ENCODE data around the gene CPLX1.

Gene CPLX1

GRCh38 chr4:786861-787300 lies 39.0 kb downstream of the CPLX1 start:
- TF ChIP-seq, protein P1, sequence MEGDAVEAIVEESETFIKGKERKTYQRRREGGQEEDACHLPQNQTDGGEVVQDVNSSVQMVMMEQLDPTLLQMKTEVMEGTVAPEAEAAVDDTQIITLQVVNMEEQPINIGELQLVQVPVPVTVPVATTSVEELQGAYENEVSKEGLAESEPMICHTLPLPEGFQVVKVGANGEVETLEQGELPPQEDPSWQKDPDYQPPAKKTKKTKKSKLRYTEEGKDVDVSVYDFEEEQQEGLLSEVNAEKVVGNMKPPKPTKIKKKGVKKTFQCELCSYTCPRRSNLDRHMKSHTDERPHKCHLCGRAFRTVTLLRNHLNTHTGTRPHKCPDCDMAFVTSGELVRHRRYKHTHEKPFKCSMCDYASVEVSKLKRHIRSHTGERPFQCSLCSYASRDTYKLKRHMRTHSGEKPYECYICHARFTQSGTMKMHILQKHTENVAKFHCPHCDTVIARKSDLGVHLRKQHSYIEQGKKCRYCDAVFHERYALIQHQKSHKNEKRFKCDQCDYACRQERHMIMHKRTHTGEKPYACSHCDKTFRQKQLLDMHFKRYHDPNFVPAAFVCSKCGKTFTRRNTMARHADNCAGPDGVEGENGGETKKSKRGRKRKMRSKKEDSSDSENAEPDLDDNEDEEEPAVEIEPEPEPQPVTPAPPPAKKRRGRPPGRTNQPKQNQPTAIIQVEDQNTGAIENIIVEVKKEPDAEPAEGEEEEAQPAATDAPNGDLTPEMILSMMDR (IDR thresholded peaks at IDR 0.05; ENCODE audit: extremely low read depth, insufficient read depth, missing control alignments) = no peak
- DNase-seq (ENCODE audit: low spot score) = no peak
- in situ Hi-C loops (cut with MboI; ENCODE audit: low pct_unique_long_range_greater_than_20kb, low sequenced_read_pairs, unreplicated experiment) = no loop called here

DNA sequence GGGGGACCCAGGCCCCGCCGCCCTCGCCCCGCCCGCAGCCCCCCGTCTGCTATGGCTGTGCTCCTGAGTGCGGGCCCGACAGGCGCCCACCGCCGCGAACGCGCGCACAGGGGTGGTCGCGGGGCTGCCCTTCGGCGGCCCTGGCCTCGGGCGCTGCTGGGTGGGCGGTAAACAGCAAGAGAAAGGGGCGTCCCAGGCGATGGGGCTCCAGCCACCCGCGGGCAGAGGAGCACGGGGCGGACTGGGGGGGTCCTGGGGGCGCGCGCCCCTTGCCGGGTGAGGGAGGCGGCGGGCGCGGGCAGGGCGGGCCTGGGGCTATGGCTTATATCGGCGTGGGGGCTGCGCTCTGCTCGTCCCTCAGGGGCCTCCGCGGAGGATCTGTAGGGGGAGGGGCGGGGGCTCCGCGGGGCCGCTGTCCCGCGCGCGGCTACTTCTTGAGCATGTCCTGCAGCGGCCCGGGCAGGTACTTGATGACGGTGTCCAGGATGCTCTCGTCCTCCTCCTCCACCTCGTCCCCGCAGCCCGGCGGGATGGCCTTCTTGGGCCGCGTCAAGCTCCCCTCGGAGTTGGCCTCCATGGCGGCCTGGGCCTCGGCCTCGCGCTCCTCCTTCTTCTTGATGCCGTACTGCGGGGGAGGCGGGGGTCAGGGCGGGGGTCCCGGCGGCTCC lies 39.7 kb downstream of the CPLX1 start:
- TF ChIP-seq, protein P1 (IDR thresholded peaks at IDR 0.05; ENCODE audit: extremely low read depth, insufficient read depth, missing control alignments) = no peak
- in situ Hi-C loops (cut with MboI; ENCODE audit: low pct_unique_long_range_greater_than_20kb, low sequenced_read_pairs, unreplicated experiment) = no loop called here
- DNase-seq (ENCODE audit: low spot score) = no peak

DNA sequence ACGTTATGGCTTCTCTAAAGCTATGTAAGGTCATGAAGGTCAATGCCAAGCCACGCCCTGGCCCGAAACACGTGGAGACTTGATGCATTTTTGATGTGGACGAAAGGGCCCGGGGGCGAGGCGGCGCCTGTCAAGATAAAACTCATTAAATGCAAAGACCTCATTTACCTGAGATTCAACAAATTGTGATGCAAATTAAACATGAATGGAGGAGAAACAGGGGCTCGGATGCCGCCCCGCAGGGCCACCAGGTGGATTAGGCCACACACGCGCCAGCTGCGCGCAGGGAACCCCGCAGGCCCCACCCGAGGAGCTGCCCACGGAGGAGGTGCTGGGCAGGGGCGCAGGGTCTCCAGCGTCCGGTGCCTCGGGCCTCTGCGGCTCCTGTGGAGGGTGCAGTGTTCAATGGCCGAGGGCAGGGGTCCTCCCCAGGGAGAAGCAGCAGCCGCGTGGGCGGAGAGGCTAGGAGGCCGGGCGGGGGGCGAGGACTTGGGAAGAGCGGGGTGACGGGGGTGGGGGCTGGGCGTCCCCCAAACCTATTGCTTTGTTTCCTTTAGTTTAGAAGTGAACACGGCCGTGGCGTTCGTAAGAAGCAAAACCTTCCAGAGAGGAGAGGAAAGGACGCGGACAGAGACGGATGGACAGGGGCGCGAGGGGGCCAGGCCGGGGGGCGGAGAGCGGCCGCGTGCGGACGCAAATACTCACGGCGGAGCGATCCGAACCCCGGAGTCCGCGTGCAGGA lies 40.4 kb downstream of the CPLX1 start:
- no peak for DNase-seq (ENCODE audit: low spot score)
- TF ChIP-seq, protein P1 (IDR thresholded peaks at IDR 0.05; ENCODE audit: extremely low read depth, insufficient read depth, missing control alignments) = no peak
- in situ Hi-C loops (cut with MboI; ENCODE audit: low pct_unique_long_range_greater_than_20kb, low sequenced_read_pairs, unreplicated experiment) = no loop called here

- TF ChIP-seq, protein P1 (IDR thresholded peaks at IDR 0.05; ENCODE audit: extremely low read depth, insufficient read depth, missing control alignments) = no peak
- DNase-seq (ENCODE audit: low spot score) = no peak
- in situ Hi-C loops (cut with MboI; ENCODE audit: low pct_unique_long_range_greater_than_20kb, low sequenced_read_pairs, unreplicated experiment) = no loop called here
These were observed 41.3 kb downstream of the CPLX1 start for GRCh38 chr4:784401-785331.

- in situ Hi-C loops (cut with MboI; ENCODE audit: low pct_unique_long_range_greater_than_20kb, low sequenced_read_pairs, unreplicated experiment) = no loop called here
- TF ChIP-seq, protein P1 (IDR thresholded peaks at IDR 0.05; ENCODE audit: extremely low read depth, insufficient read depth, missing control alignments) = no peak
- DNase-seq (ENCODE audit: low spot score) = peak; percentile 99
These were observed 44.3 kb downstream of the CPLX1 start for GRCh38 chr4:781493-782216.
